Measurements from ENCODE around the gene XBP1.

Gene XBP1

DNA sequence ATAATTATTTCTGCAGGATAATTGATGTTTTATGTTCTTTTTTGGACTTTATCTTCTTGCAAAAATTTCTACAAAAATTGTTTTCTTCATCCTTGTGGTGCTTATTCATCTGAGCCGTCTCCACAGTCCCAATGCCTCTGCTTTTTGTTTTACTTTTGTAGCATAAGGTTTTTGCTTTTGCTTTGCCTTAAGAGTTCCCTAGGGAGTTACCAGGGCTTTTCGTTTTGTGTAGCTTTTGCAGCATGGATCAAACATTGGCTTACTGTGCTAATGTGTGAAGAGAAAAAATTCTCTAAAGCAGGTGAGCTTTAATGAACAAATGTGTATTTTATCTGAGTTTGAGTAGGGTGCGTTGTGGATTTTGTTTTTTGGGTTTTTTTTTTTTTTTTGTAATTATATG lies 11.8 kb downstream of the XBP1 start:
- no peak overlapping the region for H3K4me3 ChIP-seq (ENCODE audit: low read depth, low read length)
- ChIA-PET CTCF (interaction anchor here (1.6 to 3.1 kb wide), 4 partner anchors 40 to 252 kb away, joined by 5 to 14 read pairs (median 8); no protein-coding TSS in a partner anchor), POLR2A (no interaction called here)
- DNase-seq (ENCODE audit: low read depth, low spot score): no peak
- TF ChIP-seq, protein P1, sequence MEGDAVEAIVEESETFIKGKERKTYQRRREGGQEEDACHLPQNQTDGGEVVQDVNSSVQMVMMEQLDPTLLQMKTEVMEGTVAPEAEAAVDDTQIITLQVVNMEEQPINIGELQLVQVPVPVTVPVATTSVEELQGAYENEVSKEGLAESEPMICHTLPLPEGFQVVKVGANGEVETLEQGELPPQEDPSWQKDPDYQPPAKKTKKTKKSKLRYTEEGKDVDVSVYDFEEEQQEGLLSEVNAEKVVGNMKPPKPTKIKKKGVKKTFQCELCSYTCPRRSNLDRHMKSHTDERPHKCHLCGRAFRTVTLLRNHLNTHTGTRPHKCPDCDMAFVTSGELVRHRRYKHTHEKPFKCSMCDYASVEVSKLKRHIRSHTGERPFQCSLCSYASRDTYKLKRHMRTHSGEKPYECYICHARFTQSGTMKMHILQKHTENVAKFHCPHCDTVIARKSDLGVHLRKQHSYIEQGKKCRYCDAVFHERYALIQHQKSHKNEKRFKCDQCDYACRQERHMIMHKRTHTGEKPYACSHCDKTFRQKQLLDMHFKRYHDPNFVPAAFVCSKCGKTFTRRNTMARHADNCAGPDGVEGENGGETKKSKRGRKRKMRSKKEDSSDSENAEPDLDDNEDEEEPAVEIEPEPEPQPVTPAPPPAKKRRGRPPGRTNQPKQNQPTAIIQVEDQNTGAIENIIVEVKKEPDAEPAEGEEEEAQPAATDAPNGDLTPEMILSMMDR (IDR thresholded peaks at IDR 0.05; ENCODE audit: insufficient read depth, low read length, missing control alignments): no peak

DNA sequence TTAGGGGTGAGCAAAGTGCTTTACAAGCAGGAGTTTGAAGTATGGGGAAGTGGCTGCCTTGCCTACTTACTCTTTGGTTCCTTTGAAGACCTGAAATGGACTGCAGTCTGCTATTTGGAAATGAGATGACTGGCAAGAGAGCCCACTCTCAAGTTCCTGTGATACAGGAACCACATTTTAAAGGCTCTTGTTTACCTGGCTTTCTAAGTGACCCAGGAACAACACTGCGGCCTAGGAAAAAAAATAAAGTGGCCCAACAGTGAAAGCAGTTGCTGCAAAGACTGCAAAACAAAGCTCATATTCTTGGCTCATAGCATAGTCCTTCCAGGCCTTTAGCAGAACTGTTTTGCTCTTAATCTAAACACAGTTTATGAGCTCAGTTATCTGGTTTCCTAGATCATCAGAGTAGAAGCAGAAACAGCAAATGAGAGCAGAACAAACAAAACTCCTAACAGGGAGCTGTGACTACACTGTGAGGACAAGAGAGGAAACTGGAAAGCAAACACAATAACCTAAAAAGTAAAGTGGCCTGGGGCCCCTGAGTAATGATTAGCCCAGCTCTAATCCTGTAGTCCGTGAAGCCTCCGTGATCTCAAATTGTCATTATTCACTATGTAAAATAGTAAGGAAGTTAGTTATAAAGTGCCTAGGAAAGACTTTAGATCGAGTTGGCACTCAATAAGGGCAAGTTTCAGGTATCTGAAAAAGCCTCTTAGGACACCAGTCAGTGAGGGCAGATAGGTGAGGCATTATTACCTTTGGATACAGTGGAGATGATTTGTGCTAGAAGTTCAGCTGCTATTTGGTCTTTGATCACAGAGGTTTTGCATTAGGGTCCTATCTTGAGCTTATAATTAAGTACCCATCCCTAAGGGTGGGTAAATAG lies 16.3 kb downstream of the XBP1 start:
- ChIA-PET CTCF (interaction anchor here (3.1 to 3.8 kb wide), 2 partner anchors 11 to 184 kb away, joined by 9 to 15 read pairs; partner anchors contain the start of gene CCDC117), POLR2A (interaction anchor here (1.2 kb wide), 1 partner anchor 16 kb away, joined by 5 read pairs; the partner anchor contains the start of gene XBP1)
- TF ChIP-seq, protein P1 (IDR thresholded peaks at IDR 0.05; ENCODE audit: insufficient read depth, low read length, missing control alignments): no peak
- no peak for DNase-seq (ENCODE audit: low read depth, low spot score)
- H3K4me3 ChIP-seq (ENCODE audit: low read depth, low read length): no peak overlapping the region

DNA sequence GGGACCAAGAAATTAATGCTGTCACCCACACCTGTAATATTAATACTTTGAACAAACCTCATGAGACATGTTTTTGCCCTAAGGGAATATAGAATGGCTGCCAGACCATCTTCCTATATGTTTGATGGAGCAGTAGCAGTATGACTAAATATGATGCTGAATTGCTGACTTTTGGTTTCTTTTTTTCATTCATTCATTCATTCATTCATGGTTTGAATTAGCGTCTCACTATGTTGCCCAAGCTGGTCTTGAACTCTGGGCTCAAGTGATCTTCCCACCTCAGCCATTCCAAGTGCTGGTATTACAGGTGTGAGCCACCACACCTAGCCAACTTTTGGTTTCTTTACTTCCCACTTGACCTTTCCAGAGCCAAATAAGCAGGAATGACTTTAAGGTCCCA lies 20.1 kb downstream of the XBP1 start:
- TF ChIP-seq, protein P1 (IDR thresholded peaks at IDR 0.05; ENCODE audit: insufficient read depth, low read length, missing control alignments): no peak
- no peak for DNase-seq (ENCODE audit: low read depth, low spot score)
- ChIA-PET CTCF (interaction anchor here (1.2 to 1.4 kb wide), 4 partner anchors 18 to 180 kb away, joined by 3 to 8 read pairs (median 4); no protein-coding TSS in a partner anchor), POLR2A (no interaction called here)
- no peak overlapping the region for H3K4me3 ChIP-seq (ENCODE audit: low read depth, low read length)

GRCh38 chr22:28779833-28780232 lies 20.5 kb downstream of the XBP1 start:
- TF ChIP-seq, protein P1 (IDR thresholded peaks at IDR 0.05; ENCODE audit: insufficient read depth, low read length, missing control alignments): no peak
- DNase-seq (ENCODE audit: low read depth, low spot score): no peak
- CTCF ChIA-PET: interaction anchor here (1.4 kb wide), 2 partner anchors 18 to 179 kb away, joined by 3 to 8 read pairs; no protein-coding TSS in a partner anchor
- POLR2A ChIA-PET: no interaction called here
- no peak overlapping the region for H3K4me3 ChIP-seq (ENCODE audit: low read depth, low read length)

- TF ChIP-seq, protein P1 (IDR thresholded peaks at IDR 0.05; ENCODE audit: insufficient read depth, low read length, missing control alignments): no peak
- POLR2A ChIA-PET: interaction anchor here (2.6 kb wide), 1 partner anchor 25 kb away, joined by 15 read pairs; the partner anchor contains the start of gene XBP1
- CTCF ChIA-PET: interaction anchor here (1.0 to 2.6 kb wide), 5 partner anchors 10 to 266 kb away, joined by 3 to 14 read pairs (median 5); no protein-coding TSS in a partner anchor
- no peak for DNase-seq (ENCODE audit: low read depth, low spot score)
- no peak overlapping the region; the same call in 1 of the 2 replicates for H3K4me3 ChIP-seq (ENCODE audit: low read depth, low read length)
Observed at GRCh38 chr22:28774378-28774777, 26.0 kb downstream of the XBP1 start.

DNA sequence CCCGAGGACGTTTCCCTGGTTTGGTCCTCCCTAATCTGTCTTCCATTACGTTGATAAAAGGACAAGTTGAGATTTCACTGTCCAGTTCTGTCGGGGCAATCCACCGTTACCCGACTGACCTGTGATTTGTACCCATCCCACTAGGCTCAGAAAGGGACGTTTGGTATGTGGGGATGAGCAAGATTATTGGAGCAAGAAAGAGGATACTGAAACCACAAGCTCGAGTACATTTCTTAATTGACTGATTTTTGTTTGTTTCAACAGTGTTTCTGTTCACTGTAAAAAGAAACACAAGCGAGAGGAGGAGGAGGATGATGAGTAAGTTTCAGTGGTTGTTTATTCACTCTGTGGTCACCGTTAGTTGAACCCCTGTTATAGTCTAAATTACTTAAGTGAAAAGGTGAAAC lies 26.9 kb downstream of the XBP1 start:
- ChIA-PET CTCF (interaction anchor here (1.3 to 2.6 kb wide), 6 partner anchors 11 to 656 kb away, joined by 3 to 14 read pairs (median 6); no protein-coding TSS in a partner anchor), POLR2A (interaction anchor here (1.5 to 2.6 kb wide), 2 partner anchors 26 to 63 kb away, joined by 9 to 15 read pairs; partner anchors contain the start of gene XBP1)
- peak; percentile 19 for DNase-seq (ENCODE audit: low read depth, low spot score)
- H3K4me3 ChIP-seq (ENCODE audit: low read depth, low read length): peak overlapping the region; percentile 82
- TF ChIP-seq, protein P1 (IDR thresholded peaks at IDR 0.05; ENCODE audit: insufficient read depth, low read length, missing control alignments): no peak

Data from AG04449 (cell line).